Calu3 (cell line): ENCODE data around the gene PDK3. TPM values are rescaled to one million over a fixed set of nuclear protein-coding genes. Genes with fewer than 3 reads are reported as not detected.

Experiments
- BruUV-seq: library from RNA; stranded (reverse); fragments of 400-500 nt; replicated peaks from 2 replicates; lab custom pipeline; 2021; lab: Mats Ljungman, UMichigan
- CTCF ChIA-PET: fragments of 300-600 bp; sonication (Branson Sonifier 250); formaldehyde crosslinking; loops from one replicate; lab custom pipeline; 2022; ENCODE audit warnings: antibody characterized with exemption; lab: Charles Lee
- DNase-seq: peaks from one replicate; pipeline ENCODE4 v3.0.0; 2022
- H3K27ac Mint-ChIP-seq: one replicate; pipeline ENCODE4 v1.8.0; 2022; ENCODE audit warnings: mixed read lengths; ENCODE audit not compliant: unreplicated experiment
- H3K27me3 Mint-ChIP-seq: one replicate; pipeline ENCODE4 v1.8.0; 2022; ENCODE audit warnings: mixed read lengths; ENCODE audit not compliant: unreplicated experiment
- H3K36me3 Mint-ChIP-seq: one replicate; pipeline ENCODE4 v1.8.0; 2022; ENCODE audit warnings: mild to moderate bottlenecking, moderate library complexity, mixed read lengths; ENCODE audit not compliant: insufficient read depth, unreplicated experiment
- H3K4me1 Mint-ChIP-seq: one replicate; pipeline ENCODE4 v1.8.0; 2022; ENCODE audit warnings: mild to moderate bottlenecking, low read depth, mixed read lengths; ENCODE audit not compliant: unreplicated experiment
- H3K4me3 Mint-ChIP-seq: one replicate; pipeline ENCODE4 v1.8.0; 2022; ENCODE audit warnings: mild to moderate bottlenecking, low read depth, moderate library complexity, mixed read lengths; ENCODE audit not compliant: unreplicated experiment
- H3K9me3 Mint-ChIP-seq: one replicate; pipeline ENCODE4 v1.8.0; 2022; ENCODE audit warnings: low read depth, mixed read lengths; ENCODE audit not compliant: unreplicated experiment
- intact Hi-C: fragments of 100-400 bp; cut with micrococcal nuclease; formaldehyde crosslinking; loops from one replicate; pipeline ENCODE4 v1.10.0; 2022; ENCODE audit not compliant: unreplicated experiment
- total RNA-seq: library from RNA; stranded (reverse); gene quantifications from 2 replicates; pipeline ENCODE4 v1.2.3, GENCODE V29; 2022
- TF ChIP-seq, protein P1 (sequence below): fragments of 200-600 bp; IDR thresholded peaks from one replicate; pipeline ENCODE4 v1.8.0; 2022; ENCODE audit warnings: antibody characterized with exemption; ENCODE audit not compliant: unreplicated experiment

PDK3 gene
- total RNA-seq, 1 experiment from 2014 or later, result 13.7 TPM

- intact Hi-C loops, result no loop called here
- no peak for DNase-seq
- no peaks in the 10 kb centered on the region for H3K36me3 Mint-ChIP-seq
- no TSS peak for BruUV-seq
- H3K27ac Mint-ChIP-seq, result no peak overlapping the region
- CTCF ChIA-PET, result no interaction called here
- H3K4me1 Mint-ChIP-seq, result no peaks in the 10 kb centered on the region
- TF ChIP-seq, protein P1, sequence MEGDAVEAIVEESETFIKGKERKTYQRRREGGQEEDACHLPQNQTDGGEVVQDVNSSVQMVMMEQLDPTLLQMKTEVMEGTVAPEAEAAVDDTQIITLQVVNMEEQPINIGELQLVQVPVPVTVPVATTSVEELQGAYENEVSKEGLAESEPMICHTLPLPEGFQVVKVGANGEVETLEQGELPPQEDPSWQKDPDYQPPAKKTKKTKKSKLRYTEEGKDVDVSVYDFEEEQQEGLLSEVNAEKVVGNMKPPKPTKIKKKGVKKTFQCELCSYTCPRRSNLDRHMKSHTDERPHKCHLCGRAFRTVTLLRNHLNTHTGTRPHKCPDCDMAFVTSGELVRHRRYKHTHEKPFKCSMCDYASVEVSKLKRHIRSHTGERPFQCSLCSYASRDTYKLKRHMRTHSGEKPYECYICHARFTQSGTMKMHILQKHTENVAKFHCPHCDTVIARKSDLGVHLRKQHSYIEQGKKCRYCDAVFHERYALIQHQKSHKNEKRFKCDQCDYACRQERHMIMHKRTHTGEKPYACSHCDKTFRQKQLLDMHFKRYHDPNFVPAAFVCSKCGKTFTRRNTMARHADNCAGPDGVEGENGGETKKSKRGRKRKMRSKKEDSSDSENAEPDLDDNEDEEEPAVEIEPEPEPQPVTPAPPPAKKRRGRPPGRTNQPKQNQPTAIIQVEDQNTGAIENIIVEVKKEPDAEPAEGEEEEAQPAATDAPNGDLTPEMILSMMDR, result no peak
- no peaks in the 10 kb centered on the region for H3K27me3 Mint-ChIP-seq
- H3K4me3 Mint-ChIP-seq, result no peak overlapping the region
- H3K9me3 Mint-ChIP-seq, result no peaks in the 10 kb centered on the region
Measured at GRCh38 chrX:24526616-24527015, 61.5 kb downstream of the PDK3 start.

GRCh38 chrX:24528605-24529004 is 63.5 kb downstream of the PDK3 start:
- intact Hi-C loops, result no loop called here
- no peak for DNase-seq
- Mint-ChIP-seq H3K4me3 (no peak overlapping the region), H3K4me1 (no peaks in the 10 kb centered on the region), H3K27ac (no peak overlapping the region), H3K9me3 (no peaks in the 10 kb centered on the region), H3K36me3 (no peaks in the 10 kb centered on the region), H3K27me3 (no peaks in the 10 kb centered on the region)
- TF ChIP-seq, protein P1, result no peak
- no TSS peak for BruUV-seq
- CTCF ChIA-PET, result no interaction called here

DNA sequence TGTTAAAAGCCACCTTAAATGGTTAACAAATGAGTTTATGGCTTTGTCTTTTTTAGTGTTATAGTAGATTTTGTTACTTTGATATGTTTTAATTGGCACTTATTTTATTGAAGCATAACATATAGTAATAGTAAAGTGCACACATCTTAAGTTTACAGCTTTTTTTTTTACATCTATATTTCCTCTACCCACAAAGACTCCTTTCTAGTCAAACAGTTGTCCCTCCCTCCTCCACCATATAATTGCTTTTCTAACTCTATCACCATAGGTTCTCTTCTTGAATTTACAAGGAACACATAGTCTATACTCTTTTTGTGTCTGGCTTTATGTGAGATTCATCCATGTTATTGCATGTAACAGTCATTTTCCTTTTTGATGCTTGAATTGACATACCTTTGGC is 71.5 kb downstream of the PDK3 start:
- Mint-ChIP-seq H3K36me3 (no peaks in the 10 kb centered on the region), H3K27ac (no peak overlapping the region), H3K27me3 (no peaks in the 10 kb centered on the region)

DNA sequence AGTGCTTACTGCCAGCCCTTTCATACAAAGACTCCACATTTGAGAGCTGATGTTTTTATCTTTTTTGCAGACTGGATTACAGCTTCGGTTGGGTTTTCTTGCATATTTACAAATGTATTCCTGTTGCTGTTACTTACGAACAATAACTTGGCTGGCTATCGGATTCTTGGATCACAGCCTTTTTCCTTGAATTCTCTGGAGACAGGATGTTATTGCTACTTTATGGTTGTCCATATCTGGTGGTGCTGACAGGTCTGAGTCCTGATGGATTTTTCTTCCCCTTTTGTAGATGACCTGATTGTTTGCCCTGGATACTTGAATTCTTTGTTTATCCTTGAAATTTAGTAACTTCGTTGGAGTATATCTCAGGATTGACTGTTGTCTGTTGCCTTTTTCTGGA is 77.7 kb downstream of the PDK3 start:
- H3K9me3 Mint-ChIP-seq, result no peaks in the 10 kb centered on the region
- TF ChIP-seq, protein P1, result no peak
- BruUV-seq, result no TSS peak
- H3K27me3 Mint-ChIP-seq, result no peaks in the 10 kb centered on the region
- no peak overlapping the region for H3K27ac Mint-ChIP-seq
- no peak for DNase-seq
- CTCF ChIA-PET, result no interaction called here
- H3K4me3 Mint-ChIP-seq, result no peak overlapping the region
- no peaks in the 10 kb centered on the region for H3K4me1 Mint-ChIP-seq
- H3K36me3 Mint-ChIP-seq, result no peaks in the 10 kb centered on the region
- intact Hi-C loops, result no loop called here

More for the DNA sequence above, 71.5 kb downstream of the PDK3 start:
- no TSS peak for BruUV-seq
- H3K9me3 Mint-ChIP-seq, result no peaks in the 10 kb centered on the region
- no peak overlapping the region for H3K4me3 Mint-ChIP-seq
- no peaks in the 10 kb centered on the region for H3K4me1 Mint-ChIP-seq
- CTCF ChIA-PET, result interaction anchor here (0.7 kb wide), 1 partner anchor 1364 kb away, joined by 3 read pairs; no protein-coding TSS in a partner anchor
- no peak for DNase-seq
- intact Hi-C loops, result no loop called here
- TF ChIP-seq, protein P1, result no peak
